Effector memory CD8-positive, alpha-beta T cell (primary cell): ENCODE results near the gene EAPP.
"Not testable (repeated sequence)": the region's sequence is repeated elsewhere in the genome, so short reads cannot be mapped to it uniquely, and the experiment has no call there.

Experiments used
- ATAC-seq: fragments of 150-1000 bp; cut with Tn5 transposase; replicated peaks from 2 replicates; pipeline ENCODE4 v1.10.0; 2021; ENCODE audit warnings: mild to moderate bottlenecking, moderate library complexity
- DNase-seq, 3 experiments: peaks; one replicate each; pipeline ENCODE4 v3.0.0; 2021
- H3K27ac Mint-ChIP-seq, 2 donors: one replicate each; pipeline ENCODE4 v1.8.0; 2022; ENCODE audit warnings: mild to moderate bottlenecking in 2 of 2, mixed read lengths in 2 of 2, moderate library complexity in 2 of 2
- H3K27me3 Mint-ChIP-seq, 2 donors: one replicate each; pipeline ENCODE4 v1.8.0; 2022; ENCODE audit warnings: mixed read lengths in 2 of 2
- H3K36me3 Mint-ChIP-seq: one replicate; pipeline ENCODE4 v1.8.0; 2022; ENCODE audit warnings: mild to moderate bottlenecking, moderate library complexity, mixed read lengths; ENCODE audit not compliant: insufficient read depth
- H3K4me1 Mint-ChIP-seq, 2 donors: one replicate each; pipeline ENCODE4 v1.8.0; 2022; ENCODE audit warnings: low read depth in 2 of 2, mixed read lengths in 2 of 2
- H3K4me3 Mint-ChIP-seq, 2 donors: one replicate each; pipeline ENCODE4 v1.8.0; 2022; ENCODE audit warnings: mild to moderate bottlenecking in 2 of 2, mixed read lengths in 2 of 2, moderate library complexity in 2 of 2
- H3K9me3 Mint-ChIP-seq, 2 donors: one replicate each; pipeline ENCODE4 v1.8.0; 2022; ENCODE audit warnings: mixed read lengths in 2 of 2

The EAPP gene

DNA sequence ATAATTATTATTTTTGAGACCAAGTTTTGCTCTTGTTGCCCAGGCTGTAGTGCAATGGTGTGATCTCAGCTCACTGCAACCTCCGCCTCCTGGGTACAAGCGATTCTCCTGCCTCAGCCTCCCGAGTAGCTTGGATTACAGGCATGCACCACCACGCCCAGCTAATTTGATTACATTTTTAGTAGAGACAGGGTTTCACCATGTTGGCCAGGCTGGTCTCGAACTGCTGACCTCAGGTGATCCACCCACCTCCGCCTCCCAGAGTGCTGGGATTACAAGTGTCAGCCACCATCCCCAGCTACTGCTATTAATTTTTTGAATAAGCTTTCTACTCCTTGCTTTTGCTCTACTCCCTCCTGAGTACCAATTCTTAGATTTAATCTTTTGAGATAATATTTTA lies 18.4 kb downstream of the EAPP start:
- not testable (repeated sequence) for H3K4me3 Mint-ChIP-seq, H3K27me3 Mint-ChIP-seq, H3K9me3 Mint-ChIP-seq, H3K4me1 Mint-ChIP-seq, DNase-seq, ATAC-seq
- Mint-ChIP-seq H3K27ac (peak overlapping the region; percentile 46 to 78), H3K36me3 (peaks cover 98% of the 10 kb centered on the region)

DNA sequence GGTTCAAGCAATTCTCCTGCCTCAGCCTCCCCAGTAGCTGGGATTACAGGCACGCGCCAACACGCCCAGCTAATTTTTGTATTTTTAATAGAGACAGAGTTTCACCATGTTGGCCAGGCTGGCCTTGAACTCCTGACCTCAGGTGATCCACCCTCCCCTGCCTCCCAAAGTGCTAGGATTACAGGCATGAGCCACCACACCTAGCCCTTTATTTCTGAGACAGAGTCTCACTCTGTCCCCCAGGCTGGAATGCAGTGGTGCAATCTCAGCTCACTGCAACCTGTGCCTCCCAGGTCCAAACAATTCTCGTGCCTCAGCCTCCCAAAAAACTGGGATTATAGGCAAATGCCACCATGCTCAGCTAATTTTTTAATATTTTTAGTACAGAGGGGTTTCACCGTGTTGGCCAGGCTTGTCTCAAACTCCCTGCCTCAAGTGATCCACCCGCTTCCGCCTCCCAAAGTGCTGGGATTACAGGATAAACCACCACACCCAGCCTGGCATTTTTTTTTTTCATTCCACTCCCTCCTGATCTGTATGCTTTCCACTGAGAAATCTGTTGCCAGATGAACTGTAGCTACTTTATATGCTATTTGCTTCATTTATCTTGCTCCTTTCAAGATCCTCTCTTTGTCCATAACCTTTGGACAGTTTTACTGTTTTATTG lies 19.1 kb downstream of the EAPP start:
- H3K4me1 Mint-ChIP-seq, H3K27me3 Mint-ChIP-seq, H3K9me3 Mint-ChIP-seq, ATAC-seq, DNase-seq, H3K4me3 Mint-ChIP-seq: not testable (repeated sequence)
- Mint-ChIP-seq H3K27ac (peak overlapping the region in 1 of 2 donors; percentile 65), H3K36me3 (peaks cover 95% of the 10 kb centered on the region)

DNA sequence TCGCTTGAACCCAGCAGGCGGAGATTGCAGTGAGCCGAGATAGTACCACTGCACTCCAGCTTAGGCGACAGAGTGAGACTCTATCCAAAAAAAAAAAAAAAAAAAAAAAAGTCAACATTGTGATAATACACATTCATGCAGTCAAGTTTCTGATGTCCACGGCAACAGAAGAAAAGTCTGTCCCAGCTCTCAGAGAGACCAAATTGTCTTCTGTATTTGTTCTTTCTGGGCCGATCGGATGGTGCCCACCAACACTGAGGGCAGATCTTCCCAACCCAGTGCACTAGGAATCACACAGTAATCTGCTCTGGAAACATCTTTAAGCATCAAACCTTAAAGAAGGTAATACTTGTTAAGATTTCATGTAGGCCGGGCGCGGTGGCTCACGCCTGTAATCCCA lies 31.6 kb downstream of the EAPP start:
- H3K4me1 Mint-ChIP-seq, result peaks cover 0 to 5% of the 10 kb centered on the region in 2 donors
- DNase-seq (no peak), ATAC-seq (no peak)
- H3K27ac Mint-ChIP-seq, result no peak overlapping the region
- H3K36me3 Mint-ChIP-seq, result peaks cover 3% of the 10 kb centered on the region
- no peaks in the 10 kb centered on the region for H3K9me3 Mint-ChIP-seq
- H3K4me3 Mint-ChIP-seq, result no peak overlapping the region
- no peaks in the 10 kb centered on the region for H3K27me3 Mint-ChIP-seq

DNA sequence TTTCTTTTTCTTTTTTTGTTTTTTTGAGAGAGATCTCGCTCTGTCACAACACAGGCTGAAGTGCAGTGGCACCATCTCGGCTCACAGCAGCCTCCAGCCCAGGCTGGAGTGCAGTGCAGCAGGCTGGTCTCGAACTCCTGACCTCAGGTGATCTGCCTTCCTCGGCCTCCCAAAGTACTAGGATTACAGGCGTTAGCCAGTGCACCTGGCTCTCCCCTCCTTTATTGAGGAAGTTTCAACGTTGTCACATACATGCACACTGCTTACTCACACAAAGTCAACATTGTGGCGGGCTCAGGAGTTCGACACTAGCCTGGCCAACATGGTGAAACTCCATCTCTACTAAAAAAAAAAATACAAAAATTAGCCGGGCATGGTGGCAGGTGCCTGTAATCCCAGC lies 32.0 kb downstream of the EAPP start:
- Mint-ChIP-seq H3K4me3 (no peak overlapping the region), H3K9me3 (no peaks in the 10 kb centered on the region), H3K4me1 (peaks cover 0 to 5% of the 10 kb centered on the region in 2 donors), H3K27me3 (no peaks in the 10 kb centered on the region), H3K36me3 (peaks cover 3% of the 10 kb centered on the region), H3K27ac (no peak overlapping the region)
- ATAC-seq (no peak), DNase-seq (no peak)

DNA sequence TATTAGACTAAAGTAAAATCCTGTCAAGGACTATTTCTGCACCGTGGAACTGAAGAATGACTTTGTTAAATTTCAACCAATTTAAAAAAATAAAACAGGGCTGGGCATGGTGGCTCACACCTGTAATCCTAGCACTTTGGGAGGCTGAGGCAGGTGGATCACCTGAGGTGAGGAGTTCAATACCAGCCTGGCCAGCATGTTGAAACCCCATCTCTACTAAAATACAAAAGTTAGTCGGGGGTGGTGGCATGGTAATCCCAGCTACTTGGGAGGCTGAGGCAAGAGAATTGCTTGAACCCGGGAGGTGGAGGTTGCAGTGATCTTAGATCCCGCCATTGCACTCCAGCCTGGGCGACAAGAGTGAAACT lies 34.4 kb downstream of the EAPP start:
- H3K27ac Mint-ChIP-seq, ATAC-seq, H3K9me3 Mint-ChIP-seq, H3K4me1 Mint-ChIP-seq, H3K36me3 Mint-ChIP-seq, H3K4me3 Mint-ChIP-seq, H3K27me3 Mint-ChIP-seq, DNase-seq: not testable (repeated sequence)

DNA sequence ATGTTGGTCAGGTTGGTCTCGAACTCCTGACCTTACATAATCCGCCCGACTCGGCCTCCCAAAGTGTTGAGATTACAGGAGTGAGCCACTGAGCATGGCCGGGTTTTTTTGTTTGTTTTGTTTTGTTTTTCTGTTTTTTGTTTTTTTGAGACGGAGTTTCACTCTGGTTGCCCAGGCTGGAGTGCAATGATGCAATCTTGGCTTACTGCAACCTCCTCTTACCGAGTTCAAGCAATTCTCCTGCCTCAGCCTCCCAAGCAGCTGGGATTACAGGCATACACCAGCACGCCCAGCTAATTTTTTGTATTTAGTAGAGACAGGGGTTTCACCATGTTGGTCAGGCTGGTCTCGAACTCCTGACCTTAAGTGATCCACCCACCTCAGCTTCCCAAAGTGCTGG lies 35.5 kb downstream of the EAPP start:
- not testable (repeated sequence) for ATAC-seq, H3K9me3 Mint-ChIP-seq, H3K27me3 Mint-ChIP-seq, H3K27ac Mint-ChIP-seq, H3K4me3 Mint-ChIP-seq, H3K4me1 Mint-ChIP-seq, DNase-seq, H3K36me3 Mint-ChIP-seq

DNA sequence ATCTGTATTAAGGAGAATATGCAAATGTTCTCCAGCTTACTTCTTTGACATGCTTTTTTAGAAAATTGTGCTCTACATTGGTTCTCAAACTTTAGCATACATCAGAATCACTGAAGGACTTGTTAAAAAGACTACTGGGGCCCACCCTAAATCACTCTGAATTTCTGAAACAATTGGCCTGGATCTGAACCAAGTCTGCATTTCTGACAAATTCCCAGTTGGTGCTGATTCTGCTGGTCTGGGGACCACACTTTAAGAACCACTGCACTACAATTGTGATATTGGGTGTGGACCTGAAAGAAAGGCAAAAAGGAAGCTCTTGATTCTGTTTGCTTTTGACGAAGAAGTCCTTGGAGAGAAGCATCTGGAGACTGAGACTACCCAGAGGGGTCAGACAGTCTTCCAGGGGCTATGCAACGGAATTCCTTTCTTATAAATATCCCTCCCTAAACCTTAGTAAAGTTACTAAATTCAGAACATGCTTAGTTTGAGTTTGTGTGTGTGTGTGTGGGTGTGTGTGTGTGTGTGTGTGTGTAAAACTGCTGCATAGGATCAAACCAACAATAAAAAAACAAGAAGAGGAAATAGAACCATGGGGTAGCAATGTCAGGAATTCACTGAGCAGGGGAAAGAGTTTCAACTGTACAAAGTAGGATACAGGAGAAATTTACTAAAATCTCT lies 36.8 kb downstream of the EAPP start:
- Mint-ChIP-seq H3K27me3 (no peaks in the 10 kb centered on the region), H3K9me3 (no peaks in the 10 kb centered on the region), H3K4me1 (no peaks in the 10 kb centered on the region), H3K27ac (no peak overlapping the region), H3K36me3 (peaks cover 7% of the 10 kb centered on the region), H3K4me3 (no peak overlapping the region)
- DNase-seq (no peak), ATAC-seq (no peak)

DNA sequence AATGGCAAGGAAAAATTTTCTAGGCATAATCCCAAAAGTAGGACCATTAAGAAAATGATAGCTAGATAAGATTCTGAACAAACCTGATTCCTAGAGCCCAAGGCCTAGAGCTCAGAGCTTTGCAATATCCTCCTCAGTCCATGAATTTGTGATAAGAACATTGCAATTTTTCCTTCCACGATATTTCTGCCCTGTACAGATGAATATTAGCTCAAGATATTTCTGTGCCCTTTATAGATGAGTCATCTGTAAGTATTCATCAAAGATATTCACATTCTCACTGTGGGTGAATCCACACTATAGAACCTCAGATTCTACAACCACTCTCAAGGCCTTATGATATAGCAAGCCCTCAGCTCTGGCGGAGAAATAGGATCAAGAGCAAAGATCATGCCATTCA lies 37.5 kb downstream of the EAPP start:
- no peaks in the 10 kb centered on the region for H3K27me3 Mint-ChIP-seq
- ATAC-seq, result no peak
- no peak overlapping the region for H3K27ac Mint-ChIP-seq
- H3K4me3 Mint-ChIP-seq, result no peak overlapping the region
- H3K4me1 Mint-ChIP-seq, result no peaks in the 10 kb centered on the region
- peaks cover 7% of the 10 kb centered on the region for H3K36me3 Mint-ChIP-seq
- no peak for DNase-seq
- no peaks in the 10 kb centered on the region for H3K9me3 Mint-ChIP-seq

DNA sequence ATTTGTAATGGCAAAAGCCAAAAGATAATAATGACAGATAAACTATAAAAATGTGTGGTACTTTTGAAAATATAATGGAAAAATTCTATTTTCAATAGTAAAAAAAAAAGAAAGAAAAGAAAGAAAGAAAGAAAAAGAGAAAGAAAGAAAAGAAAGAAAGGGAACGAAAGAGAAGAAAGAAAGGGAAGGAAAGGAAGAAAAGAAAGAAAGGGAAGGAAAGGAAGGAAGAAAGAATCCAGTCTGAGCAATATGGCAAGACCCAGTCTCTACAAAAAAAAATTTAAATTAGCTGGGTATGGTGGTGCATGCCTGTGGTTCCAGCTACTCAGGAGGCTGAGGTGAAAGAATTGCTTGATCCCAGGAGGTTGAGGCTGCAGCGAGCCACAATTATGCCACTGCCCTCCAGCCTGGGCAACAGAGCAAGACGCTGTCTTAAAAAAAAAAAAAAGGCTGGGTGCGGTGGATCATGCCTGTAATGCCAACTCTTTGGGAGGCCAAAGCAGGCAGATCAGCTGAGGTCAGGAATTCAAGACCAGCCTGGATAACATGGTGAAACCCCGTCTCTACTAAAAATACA lies 38.4 kb downstream of the EAPP start:
- Mint-ChIP-seq H3K9me3 (no peaks in the 10 kb centered on the region), H3K27me3 (no peaks in the 10 kb centered on the region), H3K4me3 (no peak overlapping the region), H3K36me3 (peaks cover 7% of the 10 kb centered on the region), H3K27ac (no peak overlapping the region), H3K4me1 (no peaks in the 10 kb centered on the region)
- ATAC-seq (no peak), DNase-seq (no peak)

DNA sequence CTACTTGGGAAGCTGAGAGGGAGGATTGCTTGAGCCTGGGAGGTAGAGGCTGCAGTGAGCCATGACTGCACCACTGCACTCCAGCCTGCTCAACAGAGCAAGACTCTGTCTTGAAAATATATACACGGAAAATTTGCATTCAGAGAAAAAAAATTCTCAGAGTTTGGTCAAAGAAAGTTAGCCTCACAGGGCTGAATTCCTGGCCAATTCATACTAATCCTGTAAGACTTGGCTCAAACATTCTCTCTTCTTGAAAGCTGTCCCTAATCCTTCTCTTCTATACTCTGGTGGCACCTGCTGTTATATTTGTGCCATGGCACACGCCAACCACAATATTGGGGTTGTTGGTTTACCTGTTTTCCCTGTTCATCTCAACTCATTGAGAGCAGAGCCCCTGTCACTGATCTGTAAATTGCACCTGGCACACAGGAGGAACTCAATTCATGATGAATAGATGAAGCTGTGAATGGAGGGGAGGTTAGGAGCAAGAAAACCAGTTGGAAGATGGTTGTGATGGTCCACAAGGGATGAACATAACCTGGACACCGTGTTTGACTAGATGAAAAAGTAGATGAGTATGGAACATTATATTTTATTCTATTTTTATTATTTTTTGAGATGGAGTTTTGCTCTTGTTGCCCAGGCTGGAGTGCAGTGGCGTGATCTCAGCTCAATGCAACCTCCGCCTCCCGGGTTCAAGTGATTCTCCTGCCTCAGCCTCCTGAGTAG lies 40.7 kb downstream of the EAPP start:
- H3K4me1 Mint-ChIP-seq, result no peaks in the 10 kb centered on the region
- H3K9me3 Mint-ChIP-seq, result no peaks in the 10 kb centered on the region
- H3K36me3 Mint-ChIP-seq, result peaks cover 7% of the 10 kb centered on the region
- ATAC-seq (no peak), DNase-seq (no peak)
- H3K4me3 Mint-ChIP-seq, result no peak overlapping the region
- no peak overlapping the region for H3K27ac Mint-ChIP-seq
- H3K27me3 Mint-ChIP-seq, result peaks cover 0 to 4% of the 10 kb centered on the region in 2 donors

DNA sequence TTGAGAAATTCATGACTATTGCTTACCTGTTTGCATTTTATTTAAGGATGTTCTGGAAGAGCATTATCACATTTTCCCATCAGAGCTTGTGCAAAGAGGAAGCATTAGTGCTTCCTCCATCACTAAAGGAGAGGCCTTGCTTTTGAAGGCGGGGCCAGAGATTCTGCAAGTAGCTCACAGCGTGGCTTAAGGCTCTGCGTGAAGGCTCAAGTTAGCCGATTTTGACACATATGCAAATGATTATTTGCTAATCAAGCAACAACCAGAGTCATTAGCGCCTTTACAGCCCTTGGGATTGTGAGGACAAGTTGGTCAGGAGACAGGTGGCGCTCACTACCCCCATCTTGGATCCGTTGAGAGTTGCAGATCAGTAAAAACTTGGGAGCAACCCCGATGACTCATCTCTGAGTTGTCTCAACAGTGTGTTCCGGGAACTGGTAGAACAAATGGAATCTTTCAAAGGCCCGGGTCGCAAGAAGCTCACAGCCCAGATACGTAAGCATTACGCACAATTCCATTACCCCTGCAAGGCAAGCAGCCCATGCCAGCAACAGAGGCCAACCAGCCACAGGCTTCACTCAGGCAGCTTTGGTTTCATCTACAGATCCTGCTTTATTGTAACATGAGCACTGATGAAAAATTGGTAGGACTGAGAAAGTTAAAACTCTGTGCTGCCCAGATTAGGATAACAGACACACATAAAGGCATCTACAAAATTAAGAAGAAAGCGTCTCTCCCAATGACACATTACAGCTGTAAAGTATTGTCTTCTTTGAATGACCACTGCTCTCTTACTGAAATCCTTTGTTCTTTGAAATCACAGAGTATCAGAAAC lies 42.6 kb downstream of the EAPP start:
- Mint-ChIP-seq H3K27me3 (peaks cover 0 to 4% of the 10 kb centered on the region in 2 donors), H3K9me3 (no peaks in the 10 kb centered on the region), H3K36me3 (peaks cover 7% of the 10 kb centered on the region), H3K27ac (peak overlapping the region in 1 of 2 donors; percentile 38), H3K4me3 (no peak overlapping the region), H3K4me1 (no peaks in the 10 kb centered on the region)
- DNase-seq (no peak), ATAC-seq (no peak)

DNA sequence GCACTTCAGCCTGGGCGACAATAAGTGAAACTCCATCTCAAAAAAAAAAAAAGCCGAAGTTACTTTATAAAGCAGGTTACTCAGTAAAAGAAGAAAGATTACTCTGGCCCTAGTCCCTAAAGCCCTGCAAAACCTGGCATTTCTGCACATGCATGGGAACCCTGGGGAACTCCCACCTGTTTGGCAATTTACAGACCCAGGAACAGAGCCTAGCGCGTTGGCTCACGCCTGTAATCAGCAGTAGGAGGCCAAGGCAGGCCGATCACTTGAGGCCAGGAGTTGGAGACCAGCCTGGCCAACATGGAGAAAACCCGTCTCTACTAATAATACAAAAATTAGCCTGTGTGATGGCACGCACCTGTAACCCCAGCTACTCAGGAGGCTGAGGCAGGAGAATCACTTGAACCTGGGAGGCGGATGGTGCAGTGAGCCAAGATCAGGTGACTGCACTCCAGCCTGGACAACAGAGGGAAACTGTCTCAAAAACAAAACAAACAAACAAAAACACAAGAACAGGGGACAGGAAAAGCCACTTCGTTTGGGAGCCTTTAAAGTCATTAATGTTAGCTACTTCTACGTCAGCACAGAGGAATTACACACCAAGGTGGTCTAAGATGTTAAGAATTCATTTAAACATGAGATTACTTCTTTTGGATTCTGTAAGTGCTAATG lies 43.4 kb downstream of the EAPP start:
- Mint-ChIP-seq H3K36me3 (peaks cover 7% of the 10 kb centered on the region), H3K27me3 (peaks cover 0 to 8% of the 10 kb centered on the region in 2 donors), H3K9me3 (no peaks in the 10 kb centered on the region), H3K27ac (peak overlapping the region; percentile 38), H3K4me1 (no peaks in the 10 kb centered on the region), H3K4me3 (no peak overlapping the region)
- no peak for ATAC-seq
- DNase-seq, result no peak

DNA sequence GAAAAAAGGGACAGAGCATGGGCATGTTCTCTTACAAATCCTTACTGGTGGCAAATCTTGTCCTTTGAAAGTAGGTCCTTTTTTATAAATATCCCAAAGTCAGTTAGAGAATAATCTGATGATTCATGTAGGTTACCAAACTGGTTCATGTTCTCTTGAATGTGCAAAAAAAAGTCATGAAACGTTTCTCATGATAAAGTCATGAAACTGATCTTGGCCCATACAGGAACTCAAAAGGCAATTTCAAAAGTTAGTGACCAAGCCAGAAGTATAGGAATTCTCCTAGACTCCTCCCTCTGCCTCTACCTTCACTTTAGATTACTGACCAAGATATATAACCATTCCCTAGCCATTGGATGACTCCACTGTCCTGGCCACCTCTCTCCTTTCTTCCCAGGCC lies 50.2 kb downstream of the EAPP start:
- H3K4me1 Mint-ChIP-seq, result no peaks in the 10 kb centered on the region
- no peaks in the 10 kb centered on the region for H3K9me3 Mint-ChIP-seq
- ATAC-seq, result no peak
- DNase-seq, result no peak
- H3K27ac Mint-ChIP-seq, result no peak overlapping the region
- H3K4me3 Mint-ChIP-seq, result no peak overlapping the region
- no peaks in the 10 kb centered on the region for H3K36me3 Mint-ChIP-seq
- peaks cover 0 to 11% of the 10 kb centered on the region in 2 donors for H3K27me3 Mint-ChIP-seq
